H9 (cell line): ENCODE measurements around the gene RPL37A. TPM values are rescaled to one million over a fixed set of nuclear protein-coding genes. Genes with fewer than 3 reads are reported as not detected.
A peak's percentile ranks its signal among the peaks of the same experiment; 100 is the strongest.

ENCODE experiments used
- DNase-seq: peaks from one replicate; pipeline ENCODE4 v3.0.0-alpha.2; 2017
- H2AFZ ChIP-seq: one replicate; pipeline ENCODE4 v1.6.1; 2013; ENCODE audit warnings: mild to moderate bottlenecking, low read length, control low read depth, moderate library complexity
- H2AK5ac ChIP-seq: 2 replicates; pipeline ENCODE4 v1.6.1; 2013; ENCODE audit warnings: low read length, control low read depth, mixed read lengths; ENCODE audit not compliant: insufficient read length
- H2BK120ac ChIP-seq: one replicate; pipeline ENCODE4 v1.6.1; 2013; ENCODE audit warnings: low read depth, mild to moderate bottlenecking, low read length, control low read depth, inconsistent platforms; ENCODE audit not compliant: poor library complexity, severe bottlenecking
- H2BK12ac ChIP-seq: 2 replicates; pipeline ENCODE4 v1.6.1; 2013; ENCODE audit warnings: low read length, control low read depth, mixed read lengths, low read depth; ENCODE audit not compliant: insufficient read length
- H2BK15ac ChIP-seq: 2 replicates; pipeline ENCODE4 v1.6.1; 2013; ENCODE audit warnings: low read depth, low read length, control low read depth
- H2BK20ac ChIP-seq: one replicate; pipeline ENCODE4 v1.6.1; 2013; ENCODE audit warnings: low read depth, mild to moderate bottlenecking, low read length, control low read depth, inconsistent platforms; ENCODE audit not compliant: poor library complexity, severe bottlenecking
- H2BK5ac ChIP-seq: 2 replicates; pipeline ENCODE4 v1.6.1; 2013; ENCODE audit warnings: low read length, control low read depth, mixed read lengths; ENCODE audit not compliant: insufficient read length
- H3K14ac ChIP-seq: 2 replicates; pipeline ENCODE4 v1.6.1; 2013; ENCODE audit warnings: low read length, control low read depth; ENCODE audit not compliant: insufficient read depth
- H3K18ac ChIP-seq: 2 replicates; pipeline ENCODE4 v1.6.1; 2013; ENCODE audit warnings: low read depth, mild to moderate bottlenecking, mixed read lengths, low read length, control low read depth; ENCODE audit not compliant: insufficient read length
- H3K23ac ChIP-seq: 2 replicates; pipeline ENCODE4 v1.6.1; 2013; ENCODE audit warnings: low read length, control low read depth, mixed read lengths, low read depth; ENCODE audit not compliant: insufficient read length
- H3K23me2 ChIP-seq: 2 replicates; pipeline ENCODE4 v1.6.1; 2013; ENCODE audit warnings: low read depth, mild to moderate bottlenecking, mixed read lengths, low read length, control low read depth; ENCODE audit not compliant: insufficient read length, poor library complexity, severe bottlenecking
- H3K27ac ChIP-seq: 2 replicates; pipeline ENCODE4 v1.5.1; 2013; ENCODE audit warnings: low read length, control low read depth, mixed read lengths, low read depth; ENCODE audit not compliant: insufficient read length
- H3K27me3 ChIP-seq: 2 replicates; pipeline ENCODE4 v1.6.1; 2013; ENCODE audit warnings: low read length, control low read depth, inconsistent platforms; ENCODE audit not compliant: insufficient read depth
- H3K4ac ChIP-seq: 2 replicates; pipeline ENCODE4 v1.6.1; 2013; ENCODE audit warnings: low read depth, mild to moderate bottlenecking, control low read depth, inconsistent platforms, low read length, moderate library complexity
- H3K4me1 ChIP-seq: 2 replicates; pipeline ENCODE4 v1.6.1; 2013; ENCODE audit warnings: low read length, control low read depth, inconsistent platforms; ENCODE audit not compliant: insufficient read depth
- H3K4me2 ChIP-seq: 2 replicates; pipeline ENCODE4 v1.6.1; 2013; ENCODE audit warnings: low read length, control low read depth, mixed read lengths; ENCODE audit not compliant: insufficient read length, insufficient read depth
- H3K56ac ChIP-seq: 2 replicates; pipeline ENCODE4 v1.6.1; 2013; ENCODE audit warnings: low read depth, mild to moderate bottlenecking, mixed read lengths, low read length, control low read depth; ENCODE audit not compliant: insufficient read length
- H3K79me1 ChIP-seq: 2 replicates; pipeline ENCODE4 v1.6.1; 2013; ENCODE audit warnings: low read depth, mild to moderate bottlenecking, moderate library complexity, low read length, control low read depth, inconsistent platforms; ENCODE audit not compliant: insufficient read depth, poor library complexity, severe bottlenecking
- H3K79me2 ChIP-seq: 2 replicates; pipeline ENCODE4 v1.6.1; 2013; ENCODE audit warnings: low read length, control low read depth, inconsistent platforms; ENCODE audit not compliant: insufficient read depth
- H3K9ac ChIP-seq: 2 replicates; pipeline ENCODE4 v1.6.1; 2013; ENCODE audit warnings: low read length, control low read depth, mixed read lengths; ENCODE audit not compliant: insufficient read length; ENCODE audit errors: extremely low read depth
- H3K9me3 ChIP-seq: one replicate; pipeline ENCODE4 v1.6.1; 2013; ENCODE audit warnings: low read depth, low read length, inconsistent platforms; ENCODE audit not compliant: control insufficient read depth
- H3T11ph ChIP-seq: one replicate; pipeline ENCODE4 v1.6.1; 2013; ENCODE audit warnings: mild to moderate bottlenecking, low read length, control low read depth, inconsistent platforms
- H4K20me1 ChIP-seq: one replicate; pipeline ENCODE4 v1.6.1; 2013; ENCODE audit not compliant: control insufficient read depth, insufficient read length, insufficient read depth
- H4K5ac ChIP-seq: 2 replicates; pipeline ENCODE4 v1.6.1; 2013; ENCODE audit warnings: low read depth, mild to moderate bottlenecking, mixed read lengths, low read length, control low read depth; ENCODE audit not compliant: insufficient read length
- H4K8ac ChIP-seq: replicated peaks from 2 replicates; pipeline ENCODE4 v1.6.1; 2013; ENCODE audit warnings: low read length, control low read depth, mixed read lengths, low read depth; ENCODE audit not compliant: insufficient read length
- H4K91ac ChIP-seq: 2 replicates; pipeline ENCODE4 v1.6.1; 2013; ENCODE audit warnings: low read depth, mild to moderate bottlenecking, moderate library complexity, mixed read lengths, low read length, control low read depth; ENCODE audit not compliant: insufficient read length
- H3K27ac Mint-ChIP-seq, 3 experiments: 2 replicates in 2 of 3; 3 replicates in 1 of 3; pipeline ENCODE4 v1.8.0; 2020 to 2021; ENCODE audit warnings: mixed read lengths in 3 of 3, mild to moderate bottlenecking in 1 of 3, moderate library complexity in 1 of 3
- H3K27me3 Mint-ChIP-seq: 2 replicates; pipeline ENCODE4 v1.8.0; 2021; ENCODE audit warnings: low read depth, mild to moderate bottlenecking, moderate library complexity, mixed read lengths
- H3K36me3 Mint-ChIP-seq, 3 experiments: 2 replicates in 2 of 3; 3 replicates in 1 of 3; pipeline ENCODE4 v1.8.0; 2020 to 2021; ENCODE audit warnings: low read depth in 3 of 3, mixed read lengths in 3 of 3; ENCODE audit not compliant: insufficient read depth in 1 of 3
- H3K4me1 Mint-ChIP-seq, 2 experiments: 2 replicates each; pipeline ENCODE4 v1.8.0; 2020; ENCODE audit warnings: mixed read lengths in 2 of 2
- H3K4me3 Mint-ChIP-seq, 2 experiments: 2 replicates in 1 of 2; 3 replicates in 1 of 2; pipeline ENCODE4 v1.8.0; 2020 to 2021; ENCODE audit warnings: mild to moderate bottlenecking in 2 of 2, mixed read lengths in 2 of 2, moderate library complexity in 1 of 2
- H3K9me3 Mint-ChIP-seq, 2 experiments: 2 replicates in 1 of 2; 3 replicates in 1 of 2; pipeline ENCODE4 v1.8.0; 2020; ENCODE audit warnings: mild to moderate bottlenecking in 2 of 2, mixed read lengths in 2 of 2, moderate library complexity in 1 of 2
- WGBS: extraction: QIAGEN DNeasy Blood & Tissue Kit; methylation state at CpG from one replicate; pipeline ENCODE4 v1.1.7; 2013; ENCODE audit warnings: missing lambda C conversion rate, low lambda C conversion rate, mixed read lengths; ENCODE audit not compliant: insufficient read length; ENCODE audit errors: extremely low coverage; 5-methylcytosine and 5-hydroxymethylcytosine counted together
- total RNA-seq: library from RNA; stranded (reverse); gene quantifications from 2 replicates; pipeline ENCODE4 v1.2.1, GENCODE V29; 2021
- TF ChIP-seq, protein P1 (sequence below): fragments of 200-600 bp; sonication (generic); conservative IDR thresholded peaks from 3 replicates; pipeline ENCODE4 v1.8.0; 2021; ENCODE audit warnings: antibody characterized with exemption, mild to moderate bottlenecking

The RPL37A gene
- total RNA-seq, 1 experiment from 2014 or later, result 3,769 TPM

DNA sequence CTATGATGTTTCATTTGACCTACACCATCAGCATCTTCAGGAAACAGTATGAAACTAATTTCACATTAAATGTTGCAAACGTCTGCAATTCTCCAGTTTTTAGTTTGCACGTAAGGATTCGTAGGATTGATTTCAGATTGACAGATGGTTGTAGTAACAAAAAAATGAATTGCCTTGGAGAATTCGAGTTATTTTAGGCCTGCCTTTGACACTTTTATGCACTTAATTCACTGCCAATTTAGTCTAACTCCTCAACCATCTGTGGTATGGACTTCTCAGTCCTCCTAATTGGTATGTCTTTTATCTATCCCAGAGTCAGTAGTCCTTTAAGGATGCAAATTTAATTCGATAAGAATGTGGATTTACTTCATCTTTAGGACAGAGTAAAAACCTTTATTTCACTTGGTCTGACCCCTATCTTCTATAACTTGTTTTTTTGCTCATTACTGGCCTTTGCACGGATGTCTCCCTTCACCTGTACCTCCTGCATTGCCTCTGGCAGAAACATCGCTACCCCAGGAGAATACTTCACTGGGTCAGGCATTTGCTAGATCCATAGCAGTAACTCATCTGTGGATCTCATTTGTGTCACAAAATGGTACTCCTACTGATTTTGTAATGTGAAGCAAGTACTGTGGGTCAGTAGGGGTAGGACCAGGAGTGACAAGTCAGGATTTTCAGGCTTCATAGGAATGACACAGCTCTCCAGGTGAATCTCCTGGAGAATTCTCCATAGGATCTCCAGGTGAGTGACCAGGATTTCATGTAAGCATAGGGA, 3.9 kb downstream of the RPL37A start:
- H3K9me3 Mint-ChIP-seq, result peaks cover 1 to 3% of the 10 kb centered on the region in 2 experiments; a peak in 1 of 5 replicates
- Histone ChIP-seq H3K27me3 (no peaks in the 10 kb centered on the region), H3K56ac (no peak overlapping the region), H4K8ac (no peak overlapping the region), H3K79me1 (peaks cover 6% of the 10 kb centered on the region), H3K4me2 (no peak overlapping the region), H2BK15ac (no peak overlapping the region), H3T11ph (no peak overlapping the region), H2BK12ac (no peak overlapping the region), H2BK5ac (no peak overlapping the region), H3K23ac (no peak overlapping the region), H3K18ac (no peak overlapping the region), H3K23me2 (peaks cover 7% of the 10 kb centered on the region), H2BK120ac (no peak overlapping the region), H2AK5ac (no peak overlapping the region), H3K79me2 (peaks cover 13% of the 10 kb centered on the region; the same call in 1 of the 2 replicates), H4K5ac (no peak overlapping the region), H3K4me1 (peaks cover 3% of the 10 kb centered on the region; the same call in 1 of the 2 replicates), H3K14ac (no peak overlapping the region), H2BK20ac (no peak overlapping the region), H3K9me3 (no peaks in the 10 kb centered on the region), H2AFZ (no peak overlapping the region), H3K9ac (no peak overlapping the region), H4K91ac (no peak overlapping the region), H3K27ac (peak overlapping the region; percentile 49), H4K20me1 (no peaks in the 10 kb centered on the region), H3K4ac (no peak overlapping the region)
- H3K36me3 Mint-ChIP-seq, result peaks cover 70 to 80% (median 76%) of the 10 kb centered on the region in 3 experiments
- H3K27me3 Mint-ChIP-seq, result no peaks in the 10 kb centered on the region
- peaks cover 43 to 45% of the 10 kb centered on the region in 2 experiments for H3K4me1 Mint-ChIP-seq
- no CpG with 5 or more reads among the region's 7 CpGs for WGBS
- H3K27ac Mint-ChIP-seq, result peak overlapping the region; percentile 4 to 80 (median 74); a peak in 5 of 7 replicates
- TF ChIP-seq, protein P1, sequence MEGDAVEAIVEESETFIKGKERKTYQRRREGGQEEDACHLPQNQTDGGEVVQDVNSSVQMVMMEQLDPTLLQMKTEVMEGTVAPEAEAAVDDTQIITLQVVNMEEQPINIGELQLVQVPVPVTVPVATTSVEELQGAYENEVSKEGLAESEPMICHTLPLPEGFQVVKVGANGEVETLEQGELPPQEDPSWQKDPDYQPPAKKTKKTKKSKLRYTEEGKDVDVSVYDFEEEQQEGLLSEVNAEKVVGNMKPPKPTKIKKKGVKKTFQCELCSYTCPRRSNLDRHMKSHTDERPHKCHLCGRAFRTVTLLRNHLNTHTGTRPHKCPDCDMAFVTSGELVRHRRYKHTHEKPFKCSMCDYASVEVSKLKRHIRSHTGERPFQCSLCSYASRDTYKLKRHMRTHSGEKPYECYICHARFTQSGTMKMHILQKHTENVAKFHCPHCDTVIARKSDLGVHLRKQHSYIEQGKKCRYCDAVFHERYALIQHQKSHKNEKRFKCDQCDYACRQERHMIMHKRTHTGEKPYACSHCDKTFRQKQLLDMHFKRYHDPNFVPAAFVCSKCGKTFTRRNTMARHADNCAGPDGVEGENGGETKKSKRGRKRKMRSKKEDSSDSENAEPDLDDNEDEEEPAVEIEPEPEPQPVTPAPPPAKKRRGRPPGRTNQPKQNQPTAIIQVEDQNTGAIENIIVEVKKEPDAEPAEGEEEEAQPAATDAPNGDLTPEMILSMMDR, result no peak
- H3K4me3 Mint-ChIP-seq, result no peak overlapping the region; a peak in 1 of 5 replicates
- DNase-seq, result no peak
